ENCODE measurements around the gene DDX42. TPM values are rescaled to one million over a fixed set of nuclear protein-coding genes. Genes with fewer than 3 reads are reported as not detected.
"Not testable (repeated sequence)": the region's sequence is repeated elsewhere in the genome, so short reads cannot be mapped to it uniquely, and the experiment has no call there.

The DDX42 gene
- total RNA-seq, 2 experiments from 2014 or later = 105 to 107 TPM

- Mint-ChIP-seq H3K36me3 (peaks cover 41% of the 10 kb centered on the region), H3K27ac (no peak overlapping the region)
Measured at GRCh38 chr17:63768433-63768832, 5.5 kb upstream of the DDX42 start.

GRCh38 chr17:63772801-63773271, 1.1 kb upstream of the DDX42 start:
- peak overlapping the region; percentile 96 for H3K4me3 Mint-ChIP-seq

More at GRCh38 chr17:63768433-63768832, 5.5 kb upstream of the DDX42 start:
- DNase-seq = no peak
- Mint-ChIP-seq H3K27me3 (no peaks in the 10 kb centered on the region), H3K9me3 (no peaks in the 10 kb centered on the region), H3K4me1 (peaks cover 42% of the 10 kb centered on the region), H3K4me3 (no peak overlapping the region)

GRCh38 chr17:63773272-63774140, 464 bp upstream of the DDX42 start, which contains the start of gene CCDC47:
CCDC47 (minus strand) TSS chr17:63773597; CDS start chr17:63766175, 7,422 bp downstream.
- H3K4me3 Mint-ChIP-seq = peak within 1 kb of the TSS; percentile 96
- H3K9me3 Mint-ChIP-seq = no peaks in the 10 kb centered on the region
- peaks cover 48% of the 10 kb centered on the region for H3K36me3 Mint-ChIP-seq
- no peaks in the 10 kb centered on the region for H3K27me3 Mint-ChIP-seq
- DNase-seq = peak; percentile 98
- peak within 1 kb of the TSS; percentile 99 for H3K27ac Mint-ChIP-seq
- H3K4me1 Mint-ChIP-seq = peaks cover 43% of the 10 kb centered on the region

More at GRCh38 chr17:63772801-63773271, 1.1 kb upstream of the DDX42 start:
- Mint-ChIP-seq H3K4me1 (peaks cover 44% of the 10 kb centered on the region), H3K36me3 (peaks cover 44% of the 10 kb centered on the region), H3K27me3 (no peaks in the 10 kb centered on the region), H3K27ac (peak overlapping the region; percentile 99), H3K9me3 (no peaks in the 10 kb centered on the region)
- no peak for DNase-seq

GRCh38 chr17:63774969-63775265, 947 bp downstream of the DDX42 start:
- Mint-ChIP-seq H3K36me3 (peaks cover 54% of the 10 kb centered on the region), H3K27ac (peak overlapping the region; percentile 99), H3K4me3 (peak overlapping the region; percentile 96), H3K4me1 (peaks cover 48% of the 10 kb centered on the region), H3K27me3 (no peaks in the 10 kb centered on the region), H3K9me3 (no peaks in the 10 kb centered on the region)
- no peak for DNase-seq

- H3K4me3 Mint-ChIP-seq = peak overlapping the region; percentile 96
- H3K27me3 Mint-ChIP-seq = no peaks in the 10 kb centered on the region
- H3K4me1 Mint-ChIP-seq = peaks cover 49% of the 10 kb centered on the region
- H3K9me3 Mint-ChIP-seq = no peaks in the 10 kb centered on the region
- peaks cover 52% of the 10 kb centered on the region for H3K36me3 Mint-ChIP-seq
- H3K27ac Mint-ChIP-seq = peak overlapping the region; percentile 10
- no peak for DNase-seq
Measured at GRCh38 chr17:63775420-63775819, 1.4 kb downstream of the DDX42 start.

GRCh38 chr17:63780507-63780906, 6.5 kb downstream of the DDX42 start:
- Mint-ChIP-seq H3K27ac (no peak overlapping the region), H3K4me1 (peaks cover 60% of the 10 kb centered on the region), H3K36me3 (peaks cover 28% of the 10 kb centered on the region), H3K9me3 (no peaks in the 10 kb centered on the region), H3K27me3 (no peaks in the 10 kb centered on the region), H3K4me3 (no peak overlapping the region)
- no peak for DNase-seq

GRCh38 chr17:63780928-63781327, 7.0 kb downstream of the DDX42 start:
- DNase-seq = no peak
- Mint-ChIP-seq H3K4me3 (no peak overlapping the region), H3K27me3 (no peaks in the 10 kb centered on the region), H3K9me3 (no peaks in the 10 kb centered on the region), H3K36me3 (peaks cover 27% of the 10 kb centered on the region), H3K4me1 (peaks cover 60% of the 10 kb centered on the region), H3K27ac (no peak overlapping the region)

GRCh38 chr17:63783522-63783921, 9.6 kb downstream of the DDX42 start:
- no peak for DNase-seq
- Mint-ChIP-seq H3K27ac (peak overlapping the region; percentile 60), H3K36me3 (peaks cover 15% of the 10 kb centered on the region), H3K4me3 (no peak overlapping the region), H3K9me3 (no peaks in the 10 kb centered on the region), H3K27me3 (no peaks in the 10 kb centered on the region), H3K4me1 (peaks cover 44% of the 10 kb centered on the region)

- Mint-ChIP-seq H3K27ac (no peak overlapping the region), H3K4me3 (no peak overlapping the region), H3K36me3 (peaks cover 9% of the 10 kb centered on the region), H3K9me3 (no peaks in the 10 kb centered on the region), H3K27me3 (no peaks in the 10 kb centered on the region), H3K4me1 (peaks cover 30% of the 10 kb centered on the region)
- DNase-seq = no peak
Measured at GRCh38 chr17:63785556-63785955, 11.6 kb downstream of the DDX42 start.

- Mint-ChIP-seq H3K36me3 (peaks cover 7% of the 10 kb centered on the region), H3K27ac (no peak overlapping the region), H3K9me3 (no peaks in the 10 kb centered on the region), H3K4me1 (peaks cover 25% of the 10 kb centered on the region), H3K4me3 (no peak overlapping the region), H3K27me3 (no peaks in the 10 kb centered on the region)
- DNase-seq = no peak
Measured at GRCh38 chr17:63786117-63786516, 12.1 kb downstream of the DDX42 start.

GRCh38 chr17:63786971-63787711, 13.2 kb downstream of the DDX42 start:
- H3K9me3 Mint-ChIP-seq = no peaks in the 10 kb centered on the region
- no peaks in the 10 kb centered on the region for H3K27me3 Mint-ChIP-seq
- peaks cover 7% of the 10 kb centered on the region for H3K36me3 Mint-ChIP-seq
- no peak overlapping the region for H3K27ac Mint-ChIP-seq
- no peak for DNase-seq
- H3K4me3 Mint-ChIP-seq = no peak overlapping the region
- peaks cover 22% of the 10 kb centered on the region for H3K4me1 Mint-ChIP-seq

GRCh38 chr17:63790057-63790456, 16.1 kb downstream of the DDX42 start:
- Mint-ChIP-seq H3K36me3 (peaks cover 20% of the 10 kb centered on the region), H3K27me3 (no peaks in the 10 kb centered on the region), H3K4me3 (no peak overlapping the region), H3K4me1 (peaks cover 3% of the 10 kb centered on the region), H3K27ac (no peak overlapping the region), H3K9me3 (no peaks in the 10 kb centered on the region)
- no peak for DNase-seq

GRCh38 chr17:63792055-63792729, 18.2 kb downstream of the DDX42 start:
- no peak for DNase-seq
- H3K36me3 Mint-ChIP-seq = peaks cover 20% of the 10 kb centered on the region
- H3K4me3 Mint-ChIP-seq = no peak overlapping the region
- H3K4me1 Mint-ChIP-seq = no peaks in the 10 kb centered on the region
- H3K27me3 Mint-ChIP-seq = no peaks in the 10 kb centered on the region
- no peak overlapping the region for H3K27ac Mint-ChIP-seq
- H3K9me3 Mint-ChIP-seq = no peaks in the 10 kb centered on the region

GRCh38 chr17:63796375-63796774, 22.4 kb downstream of the DDX42 start:
- H3K4me3 Mint-ChIP-seq, H3K27me3 Mint-ChIP-seq, H3K9me3 Mint-ChIP-seq, H3K27ac Mint-ChIP-seq, H3K4me1 Mint-ChIP-seq, DNase-seq: not testable (repeated sequence)
- H3K36me3 Mint-ChIP-seq = peaks cover 20% of the 10 kb centered on the region

GRCh38 chr17:63798572-63799106, 24.7 kb downstream of the DDX42 start:
- H3K4me1 Mint-ChIP-seq = peaks cover 2% of the 10 kb centered on the region
- H3K36me3 Mint-ChIP-seq = peaks cover 21% of the 10 kb centered on the region
- no peak overlapping the region for H3K4me3 Mint-ChIP-seq
- DNase-seq = no peak
- no peaks in the 10 kb centered on the region for H3K9me3 Mint-ChIP-seq
- no peaks in the 10 kb centered on the region for H3K27me3 Mint-ChIP-seq
- no peak overlapping the region for H3K27ac Mint-ChIP-seq
